ENCODE data around the gene SEMA6B.
"Not testable (repeated sequence)": the region's sequence is repeated elsewhere in the genome, so short reads cannot be mapped to it uniquely, and the experiment has no call there.

The SEMA6B gene

GRCh38 chr19:4559569-4559968 is at the start of gene SEMA6B:
SEMA6B (minus strand) TSS chr19:4559684; CDS start chr19:4558457, 1,227 bp downstream.
- DNase-seq: no peak

- DNase-seq: no peak
Observed at GRCh38 chr19:4606921-4607678, 47.6 kb upstream of the SEMA6B start.

GRCh38 chr19:4606181-4606580 is 46.7 kb upstream of the SEMA6B start:
- no peak for DNase-seq

- no peak for DNase-seq
Observed at GRCh38 chr19:4604912-4605311, 45.4 kb upstream of the SEMA6B start.

- DNase-seq: no peak
Observed at GRCh38 chr19:4602915-4603314, 43.4 kb upstream of the SEMA6B start.

- no peak for DNase-seq
Observed at GRCh38 chr19:4602173-4602788, 42.8 kb upstream of the SEMA6B start.

- no peak for DNase-seq
Observed at GRCh38 chr19:4600893-4601292, 41.4 kb upstream of the SEMA6B start.

GRCh38 chr19:4600082-4600481 is 40.6 kb upstream of the SEMA6B start:
- no peak for DNase-seq

- no peak for DNase-seq
Observed at GRCh38 chr19:4598712-4599111, 39.2 kb upstream of the SEMA6B start.

- peak; percentile 63 for DNase-seq
Observed at GRCh38 chr19:4597975-4598671, 38.6 kb upstream of the SEMA6B start.

- no peak for DNase-seq
Observed at GRCh38 chr19:4597278-4597974, 37.9 kb upstream of the SEMA6B start.

- peak; percentile 3 for DNase-seq
Observed at GRCh38 chr19:4596033-4596904, 36.8 kb upstream of the SEMA6B start.

GRCh38 chr19:4595158-4595557 is 35.7 kb upstream of the SEMA6B start:
- DNase-seq: not testable (repeated sequence)

- peak; percentile 4 for DNase-seq
Observed at GRCh38 chr19:4594201-4594600, 34.7 kb upstream of the SEMA6B start.

GRCh38 chr19:4593409-4593851 is 33.9 kb upstream of the SEMA6B start:
- no peak for DNase-seq

GRCh38 chr19:4592445-4592844 is 33.0 kb upstream of the SEMA6B start:
- no peak for DNase-seq

- DNase-seq: no peak
Observed at GRCh38 chr19:4591320-4591719, 31.8 kb upstream of the SEMA6B start.

- DNase-seq: no peak
Observed at GRCh38 chr19:4590559-4590958, 31.1 kb upstream of the SEMA6B start.

- DNase-seq: peak; percentile 58
Observed at GRCh38 chr19:4589579-4590410, 30.3 kb upstream of the SEMA6B start.

- DNase-seq: peak; percentile 1
Observed at GRCh38 chr19:4588291-4588761, 28.8 kb upstream of the SEMA6B start.

- DNase-seq: no peak
Observed at GRCh38 chr19:4587527-4587926, 28.0 kb upstream of the SEMA6B start.

Data from 8988T (cell line).